HepG2 (cell line): Measurements from ENCODE around the gene USP34. TPM values are rescaled to one million over a fixed set of nuclear protein-coding genes. Genes with fewer than 3 reads are reported as not detected.

Experiments used
- CBX1 ChIP-seq: IDR thresholded peaks from one replicate; pipeline ENCODE4 v1.6.1; 2016; ENCODE audit warnings: antibody characterized with exemption, low read depth
- HOXD1 ChIP-seq: sonication (generic); formaldehyde crosslinking; IDR thresholded peaks from 2 replicates; pipeline ENCODE4 v1.5.0; 2020; ENCODE audit warnings: missing genetic modification reagents
- SNAI1 ChIP-seq: sonication (generic); formaldehyde crosslinking; IDR thresholded peaks from 2 replicates; pipeline ENCODE4 v1.5.0; 2020; ENCODE audit warnings: mild to moderate bottlenecking, missing genetic modification reagents, borderline replicate concordance
- ZFX ChIP-seq: sonication (generic); formaldehyde crosslinking; IDR thresholded peaks from 2 replicates; pipeline ENCODE4 v1.4.0; 2020; ENCODE audit warnings: mild to moderate bottlenecking, low read depth, missing genetic modification reagents, moderate library complexity
- ZNF776 ChIP-seq: sonication (generic); formaldehyde crosslinking; IDR thresholded peaks from 2 replicates; pipeline ENCODE4 v1.4.0; 2020; ENCODE audit warnings: mild to moderate bottlenecking, missing genetic modification reagents
- polyA plus RNA-seq, 8 experiments: library from polyadenylated mRNA; depleted of rRNA in 3 of 8; stranded (reverse) in 7 of 8; unstranded in 1 of 8; fragments of >200 nt; fragmentation: Illumina TruSeq in 4 of 8; extraction: Trizol in 4 of 8; gene quantifications; 2 replicates each; pipeline versions ENCODE4 v1.2.1 to v1.2.3, GENCODE V29; 2011 to 2016; ENCODE audit warnings: low read depth in 4 of 8, missing spikeins in 1 of 8, mixed read lengths in 1 of 8; ENCODE audit not compliant: insufficient read depth in 1 of 8
- total RNA-seq, 5 experiments: library from RNA; depleted of rRNA; stranded (reverse); fragments of >200 nt; fragmentation: Illumina TruSeq; extraction: Trizol; gene quantifications; 2 replicates each; pipeline ENCODE4 v1.2.3, GENCODE V29; 2016; ENCODE audit warnings: low read depth in 1 of 5
- TF ChIP-seq, protein P1 (sequence below): IDR thresholded peaks from 2 replicates; pipeline ENCODE4 v1.6.1; 2016; ENCODE audit warnings: low read depth, borderline replicate concordance
- TF ChIP-seq, protein P2 (sequence below): sonication (generic); formaldehyde crosslinking; IDR thresholded peaks from 2 replicates; pipeline ENCODE4 v1.9.0; 2021; ENCODE audit warnings: missing genetic modification reagents, borderline replicate concordance
- TF ChIP-seq, protein P3 (sequence below): sonication (generic); formaldehyde crosslinking; IDR thresholded peaks from 2 replicates; pipeline ENCODE4 v1.4.0; 2020; ENCODE audit warnings: missing genetic modification reagents, mild to moderate bottlenecking, borderline replicate concordance
- TF ChIP-seq, protein P4 (sequence below): sonication (generic); formaldehyde crosslinking; IDR thresholded peaks from 2 replicates; pipeline ENCODE4 v1.5.0; 2020; ENCODE audit warnings: missing genetic modification reagents
- TF ChIP-seq, protein P5 (sequence below): sonication (generic); formaldehyde crosslinking; IDR thresholded peaks from 2 replicates; pipeline ENCODE4 v1.8.0; 2022; ENCODE audit warnings: mild to moderate bottlenecking, missing genetic modification reagents, borderline replicate concordance

USP34 gene
- total and polyA plus RNA-seq, 2 of the 13 experiments (the other 11 are each of a cell fraction or from before 2014, with no cell fraction given) = 99.2 to 100 TPM

DNA sequence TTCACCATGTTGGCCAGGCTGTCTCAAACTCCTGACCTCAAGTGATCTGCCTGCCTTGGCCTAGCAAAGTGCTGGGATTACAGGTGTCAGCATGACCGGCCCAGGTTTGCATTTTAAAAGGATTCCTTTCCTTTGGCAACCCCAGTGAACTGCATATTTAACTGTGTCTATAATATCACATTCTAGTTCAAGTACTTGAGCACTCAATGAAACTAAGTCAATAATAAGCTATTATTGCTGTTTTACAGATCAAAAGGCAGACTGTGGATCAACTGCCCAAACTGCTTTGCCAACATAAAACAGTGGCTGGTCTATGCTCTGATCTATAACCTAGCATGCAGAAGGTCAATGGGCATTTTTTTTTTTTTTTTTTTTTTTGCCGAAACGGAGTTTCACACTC, 144.5 kb downstream of the USP34 start (continued):
- TF ChIP-seq, protein P1, sequence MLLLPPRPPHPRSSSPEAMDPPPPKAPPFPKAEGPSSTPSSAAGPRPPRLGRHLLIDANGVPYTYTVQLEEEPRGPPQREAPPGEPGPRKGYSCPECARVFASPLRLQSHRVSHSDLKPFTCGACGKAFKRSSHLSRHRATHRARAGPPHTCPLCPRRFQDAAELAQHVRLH (CRISPR knock-in tag) = no peak
- TF ChIP-seq HOXD1 (CRISPR knock-in tag) (no peak), CBX1 (no peak), SNAI1 (CRISPR knock-in tag) (no peak), ZNF776 (CRISPR knock-in tag) (no peak), ZFX (CRISPR knock-in tag) (no peak)
- TF ChIP-seq, protein P2, sequence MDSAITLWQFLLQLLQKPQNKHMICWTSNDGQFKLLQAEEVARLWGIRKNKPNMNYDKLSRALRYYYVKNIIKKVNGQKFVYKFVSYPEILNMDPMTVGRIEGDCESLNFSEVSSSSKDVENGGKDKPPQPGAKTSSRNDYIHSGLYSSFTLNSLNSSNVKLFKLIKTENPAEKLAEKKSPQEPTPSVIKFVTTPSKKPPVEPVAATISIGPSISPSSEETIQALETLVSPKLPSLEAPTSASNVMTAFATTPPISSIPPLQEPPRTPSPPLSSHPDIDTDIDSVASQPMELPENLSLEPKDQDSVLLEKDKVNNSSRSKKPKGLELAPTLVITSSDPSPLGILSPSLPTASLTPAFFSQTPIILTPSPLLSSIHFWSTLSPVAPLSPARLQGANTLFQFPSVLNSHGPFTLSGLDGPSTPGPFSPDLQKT = no peak
- TF ChIP-seq, protein P3, sequence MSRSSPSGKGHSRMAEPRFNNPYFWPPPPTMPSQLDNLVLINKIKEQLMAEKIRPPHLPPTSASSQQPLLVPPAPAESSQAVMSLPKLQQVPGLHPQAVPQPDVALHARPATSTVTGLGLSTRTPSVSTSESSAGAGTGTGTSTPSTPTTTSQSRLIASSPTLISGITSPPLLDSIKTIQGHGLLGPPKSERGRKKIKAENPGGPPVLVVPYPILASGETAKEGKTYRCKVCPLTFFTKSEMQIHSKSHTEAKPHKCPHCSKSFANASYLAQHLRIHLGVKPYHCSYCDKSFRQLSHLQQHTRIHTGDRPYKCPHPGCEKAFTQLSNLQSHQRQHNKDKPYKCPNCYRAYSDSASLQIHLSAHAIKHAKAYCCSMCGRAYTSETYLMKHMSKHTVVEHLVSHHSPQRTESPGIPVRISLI = 0 out of 2 replicates have a peak, but pooled peaks have one; percentile 30
- TF ChIP-seq, protein P4, sequence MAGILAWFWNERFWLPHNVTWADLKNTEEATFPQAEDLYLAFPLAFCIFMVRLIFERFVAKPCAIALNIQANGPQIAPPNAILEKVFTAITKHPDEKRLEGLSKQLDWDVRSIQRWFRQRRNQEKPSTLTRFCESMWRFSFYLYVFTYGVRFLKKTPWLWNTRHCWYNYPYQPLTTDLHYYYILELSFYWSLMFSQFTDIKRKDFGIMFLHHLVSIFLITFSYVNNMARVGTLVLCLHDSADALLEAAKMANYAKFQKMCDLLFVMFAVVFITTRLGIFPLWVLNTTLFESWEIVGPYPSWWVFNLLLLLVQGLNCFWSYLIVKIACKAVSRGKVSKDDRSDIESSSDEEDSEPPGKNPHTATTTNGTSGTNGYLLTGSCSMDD = no peak
- TF ChIP-seq, protein P5, sequence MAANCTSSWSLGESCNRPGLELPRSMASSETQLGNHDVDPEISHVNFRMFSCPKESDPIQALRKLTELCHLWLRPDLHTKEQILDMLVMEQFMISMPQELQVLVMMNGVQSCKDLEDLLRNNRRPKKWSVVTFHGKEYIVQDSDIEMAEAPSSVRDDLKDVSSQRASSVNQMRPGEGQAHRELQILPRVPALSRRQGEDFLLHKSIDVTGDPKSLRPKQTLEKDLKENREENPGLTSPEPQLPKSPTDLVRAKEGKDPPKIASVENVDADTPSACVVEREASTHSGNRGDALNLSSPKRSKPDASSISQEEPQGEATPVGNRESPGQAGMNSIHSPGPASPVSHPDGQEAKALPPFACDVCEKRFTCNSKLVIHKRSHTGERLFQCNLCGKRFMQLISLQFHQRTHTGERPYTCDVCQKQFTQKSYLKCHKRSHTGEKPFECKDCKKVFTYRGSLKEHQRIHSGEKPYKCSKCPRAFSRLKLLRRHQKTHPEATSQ (CRISPR knock-in tag) = no peak
